ENCODE data around the gene THSD7A. TPM values are rescaled to one million over a fixed set of nuclear protein-coding genes. Genes with fewer than 3 reads are reported as not detected.

Gene THSD7A
- total and polyA plus RNA-seq, 2 of the 8 experiments (the other 6 are each of a cell fraction or from before 2014, with no cell fraction given) = 0.44 to 1.2 TPM

DNA sequence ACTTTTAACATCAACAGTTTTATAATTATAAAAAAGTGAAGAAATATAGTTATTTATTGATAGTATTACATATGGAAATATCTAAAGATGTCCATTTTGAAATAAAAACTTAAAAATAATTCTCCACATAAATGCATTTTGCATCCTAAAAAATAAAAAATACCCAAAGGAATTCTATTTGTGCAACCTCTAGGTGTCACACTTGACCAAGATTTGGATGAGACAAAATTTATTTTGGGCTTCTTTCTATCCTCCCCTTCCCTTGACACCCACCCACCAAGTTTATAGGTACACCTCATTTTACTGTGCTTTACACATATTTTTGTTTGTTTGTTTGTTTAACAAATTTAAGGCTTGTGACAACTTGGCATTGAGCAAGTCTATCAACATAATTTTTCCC is 3.3 kb upstream of the THSD7A start:
- Histone ChIP-seq H4K5ac (ENCODE audit: insufficient read length, low read depth, low read length) (no peak overlapping the region), H2BK15ac (ENCODE audit: low read length) (no peak overlapping the region), H3K23me2 (ENCODE audit: low read depth, low read length) (peaks cover 11% of the 10 kb centered on the region; the same call in 1 of the 2 replicates), H3K14ac (ENCODE audit: insufficient read length) (no peak overlapping the region), H2BK120ac (replicated peaks; ENCODE audit: low read depth, low read length) (no peak overlapping the region), H3K9ac (replicated peaks in 1 of 4; ENCODE audit: extremely low read depth in 1 of 4, low read depth in 3 of 4, low read length in 3 of 4) (no peak overlapping the region), H3K23ac (ENCODE audit: insufficient read length) (no peak overlapping the region), H3K18ac (ENCODE audit: extremely low read depth, low read length) (no peak overlapping the region), H3K27ac (ENCODE audit: low read depth, low read length) (no peak overlapping the region), H3K4me1 (replicated peaks in 1 of 4; ENCODE audit: control insufficient read depth in 3 of 4, insufficient read depth in 4 of 4, low read length in 3 of 4) (peaks cover 0 to 2% (median 0%) of the 10 kb centered on the region in 4 experiments; a peak in 2 of 7 replicates), H2AFZ (ENCODE audit: low read length) (no peak overlapping the region), H3K56ac (replicated peaks; ENCODE audit: insufficient read length, low read depth, low read length) (no peak overlapping the region), H3K36me3 (ENCODE audit: control insufficient read depth in 2 of 4, insufficient read depth in 4 of 4, low read length in 3 of 4) (no peaks in the 10 kb centered on the region), H3K4me2 (ENCODE audit: insufficient read depth in 1 of 2, low read depth in 2 of 2, low read length in 2 of 2) (no peak overlapping the region), H3K27me3 (replicated peaks in 1 of 4; ENCODE audit: control insufficient read depth in 3 of 4, extremely low read depth in 1 of 4, insufficient read depth in 3 of 4, low read length in 3 of 4) (0 out of 7 replicates have a peak, but pooled peaks cover 0 to 2% (median under 1%) of the 10 kb centered on the region in 4 experiments), H2AK5ac (ENCODE audit: low read depth, low read length) (no peak overlapping the region), H4K91ac (replicated peaks; ENCODE audit: insufficient read length, low read length) (no peak overlapping the region), H2BK12ac (ENCODE audit: low read depth, low read length) (no peak overlapping the region), H3K79me1 (ENCODE audit: low read depth, low read length) (no peaks in the 10 kb centered on the region), H2BK20ac (ENCODE audit: low read length) (no peak overlapping the region), H4K8ac (ENCODE audit: extremely low read depth, insufficient read depth, low read length) (no peak overlapping the region), H3K4me3 (ENCODE audit: extremely low read depth in 1 of 4, insufficient read depth in 2 of 4, low read depth in 3 of 4, low read length in 4 of 4) (no peak overlapping the region), H4K20me1 (replicated peaks in 1 of 2; ENCODE audit: control insufficient read depth in 1 of 2, insufficient read depth in 2 of 2, low read length in 2 of 2) (no peaks in the 10 kb centered on the region), H3K79me2 (ENCODE audit: control insufficient read depth in 1 of 2, insufficient read depth in 2 of 2, low read length in 2 of 2) (no peaks in the 10 kb centered on the region), H3K4ac (replicated peaks; ENCODE audit: insufficient read length, low read depth, low read length) (no peak overlapping the region), H3K9me3 (ENCODE audit: insufficient read depth in 2 of 2, low read depth in 1 of 2, low read length in 1 of 2) (0 out of 4 replicates have a peak, but pooled peaks cover 0 to 5% of the 10 kb centered on the region in 2 experiments), H2BK5ac (ENCODE audit: low read depth, low read length) (no peak overlapping the region)
- DNase-seq (ENCODE audit: low read depth in 1 of 2, low spot score in 2 of 2) (no peak), FAIRE-seq (no peak)
- ChIA-PET CTCF (ENCODE audit: partially characterized antibody) (interaction anchor here (0.9 to 1.5 kb wide), 4 partner anchors 81 to 656 kb away, joined by 3 to 7 read pairs (median 4); no protein-coding TSS in a partner anchor), POLR2A (ENCODE audit: partially characterized antibody) (no interaction called here)
- TF ChIP-seq RBBP5 (IDR thresholded peaks at IDR 0.05; ENCODE audit: borderline replicate concordance, low read depth, low read length) (no peak), RAD21 (IDR thresholded peaks at IDR 0.05 in 1 of 2, conservative IDR thresholded peaks at IDR 0.05 in 1 of 2; ENCODE audit: low read depth in 2 of 2, low read length in 2 of 2) (peak; percentile 77 to 81)
- TF ChIP-seq, protein P1, sequence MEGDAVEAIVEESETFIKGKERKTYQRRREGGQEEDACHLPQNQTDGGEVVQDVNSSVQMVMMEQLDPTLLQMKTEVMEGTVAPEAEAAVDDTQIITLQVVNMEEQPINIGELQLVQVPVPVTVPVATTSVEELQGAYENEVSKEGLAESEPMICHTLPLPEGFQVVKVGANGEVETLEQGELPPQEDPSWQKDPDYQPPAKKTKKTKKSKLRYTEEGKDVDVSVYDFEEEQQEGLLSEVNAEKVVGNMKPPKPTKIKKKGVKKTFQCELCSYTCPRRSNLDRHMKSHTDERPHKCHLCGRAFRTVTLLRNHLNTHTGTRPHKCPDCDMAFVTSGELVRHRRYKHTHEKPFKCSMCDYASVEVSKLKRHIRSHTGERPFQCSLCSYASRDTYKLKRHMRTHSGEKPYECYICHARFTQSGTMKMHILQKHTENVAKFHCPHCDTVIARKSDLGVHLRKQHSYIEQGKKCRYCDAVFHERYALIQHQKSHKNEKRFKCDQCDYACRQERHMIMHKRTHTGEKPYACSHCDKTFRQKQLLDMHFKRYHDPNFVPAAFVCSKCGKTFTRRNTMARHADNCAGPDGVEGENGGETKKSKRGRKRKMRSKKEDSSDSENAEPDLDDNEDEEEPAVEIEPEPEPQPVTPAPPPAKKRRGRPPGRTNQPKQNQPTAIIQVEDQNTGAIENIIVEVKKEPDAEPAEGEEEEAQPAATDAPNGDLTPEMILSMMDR (IDR thresholded peaks at IDR 0.05; ENCODE audit: control extremely low read depth in 1 of 3, insufficient read depth in 1 of 3, low read depth in 1 of 3, low read length in 3 of 3) = peak in 1 of 3 experiments; percentile 36; a peak in 1 of 4 replicates

All from H1 (cell line).